HG02943 (cell line): ENCODE data around the gene RTP2.
"Not testable (repeated sequence)": the region's sequence is repeated elsewhere in the genome, so short reads cannot be mapped to it uniquely, and the experiment has no call there.

Experiments used
- ATAC-seq: cut with Tn5 transposase; IDR thresholded peaks from one replicate; pipeline ENCODE4 v1.9.1; 2021; ENCODE audit warnings: mild to moderate bottlenecking, low read depth, moderate library complexity; ENCODE audit not compliant: unreplicated experiment

RTP2 gene

GRCh38 chr3:187717572-187717971 is 15.2 kb upstream of the RTP2 start:
- no peak for ATAC-seq

- peak; percentile 70 for ATAC-seq
Observed at GRCh38 chr3:187714404-187714979, 12.1 kb upstream of the RTP2 start.

GRCh38 chr3:187713504-187713903 is 11.1 kb upstream of the RTP2 start:
- ATAC-seq = no peak

- no peak for ATAC-seq
Observed at GRCh38 chr3:187709155-187709554, 6.8 kb upstream of the RTP2 start.

- ATAC-seq = no peak
Observed at GRCh38 chr3:187708696-187709095, 6.3 kb upstream of the RTP2 start.

- no peak for ATAC-seq
Observed at GRCh38 chr3:187706971-187707370, 4.6 kb upstream of the RTP2 start.

- no peak for ATAC-seq
Observed at GRCh38 chr3:187705164-187705563, 2.8 kb upstream of the RTP2 start.

GRCh38 chr3:187700249-187700648 is 2.1 kb downstream of the RTP2 start:
- no peak for ATAC-seq

GRCh38 chr3:187698499-187699399 is 3.6 kb downstream of the RTP2 start:
- ATAC-seq = no peak

GRCh38 chr3:187696021-187696420 is 6.3 kb downstream of the RTP2 start:
- no peak for ATAC-seq

- no peak for ATAC-seq
Observed at GRCh38 chr3:187695449-187695848, 6.9 kb downstream of the RTP2 start.

- ATAC-seq = no peak
Observed at GRCh38 chr3:187694801-187695200, 7.6 kb downstream of the RTP2 start.

GRCh38 chr3:187693431-187693830 is 8.9 kb downstream of the RTP2 start:
- ATAC-seq = no peak

- no peak for ATAC-seq
Observed at GRCh38 chr3:187689984-187690383, 12.4 kb downstream of the RTP2 start.

- ATAC-seq = no peak
Observed at GRCh38 chr3:187686621-187687273, 15.6 kb downstream of the RTP2 start.

- ATAC-seq = no peak
Observed at GRCh38 chr3:187685948-187686347, 16.4 kb downstream of the RTP2 start.

- ATAC-seq = no peak
Observed at GRCh38 chr3:187684880-187685279, 17.5 kb downstream of the RTP2 start.

- no peak for ATAC-seq
Observed at GRCh38 chr3:187684444-187684843, 17.9 kb downstream of the RTP2 start.

GRCh38 chr3:187681756-187682155 is 20.6 kb downstream of the RTP2 start:
- not testable (repeated sequence) for ATAC-seq

- peak; percentile 77 for ATAC-seq
Observed at GRCh38 chr3:187679638-187680396, 22.5 kb downstream of the RTP2 start.
